ENCODE measurements around the gene SERTAD3.

SERTAD3 gene

DNA sequence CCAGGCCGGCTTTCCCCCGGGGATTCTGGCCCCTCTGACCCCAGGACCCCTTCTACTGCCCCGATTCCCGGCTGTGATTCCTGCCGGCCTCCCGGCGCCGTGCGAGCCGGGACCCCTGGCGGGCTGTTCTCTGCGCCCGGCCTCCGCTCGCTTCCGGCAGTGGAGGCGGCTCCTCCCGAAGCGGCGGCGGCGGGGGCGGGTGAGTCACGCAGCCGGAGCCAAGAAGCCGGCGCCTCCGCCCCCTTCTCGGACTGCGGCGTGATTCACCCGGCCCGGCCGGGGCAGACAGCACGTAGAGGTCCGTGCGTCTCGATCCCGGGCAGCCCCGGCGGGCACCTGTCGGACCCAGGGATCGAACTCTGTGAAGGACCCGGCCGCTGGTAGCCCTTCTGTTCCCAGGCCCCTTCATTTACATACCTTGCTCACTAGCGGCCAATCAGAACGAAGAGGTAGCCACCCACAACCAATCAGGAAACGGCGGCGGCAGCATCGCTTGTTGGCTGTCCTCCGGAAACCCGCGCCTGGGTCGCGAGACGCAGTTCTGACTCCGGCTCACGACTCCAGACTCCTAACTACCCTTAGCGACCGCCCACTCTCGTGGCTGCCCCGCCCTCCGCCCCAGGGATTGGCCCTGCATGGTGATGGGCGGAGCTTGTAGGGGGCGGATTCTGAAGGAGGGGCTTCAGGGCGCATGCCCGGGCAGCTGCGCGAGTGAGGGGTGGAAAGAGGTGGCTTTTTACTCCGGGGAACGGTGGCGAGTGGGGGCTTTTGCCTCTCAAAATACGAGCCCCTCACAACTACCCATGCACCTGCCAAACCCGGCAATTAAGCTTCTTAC, 18.5 kb downstream of the SERTAD3 start, which contains the start of gene SERTAD1:
TSS of gene SERTAD1 (minus strand) at position 543 of the 838 bp plus-strand sequence. CDS start 2,446 bp downstream, outside the sequence.
- TF ChIP-seq POLR2A (IDR thresholded peaks at IDR 0.05; ENCODE audit: low read length) (peak; percentile 97), GATA1 (IDR thresholded peaks at IDR 0.05; ENCODE audit: low read depth, low read length) (no peak)

DNA sequence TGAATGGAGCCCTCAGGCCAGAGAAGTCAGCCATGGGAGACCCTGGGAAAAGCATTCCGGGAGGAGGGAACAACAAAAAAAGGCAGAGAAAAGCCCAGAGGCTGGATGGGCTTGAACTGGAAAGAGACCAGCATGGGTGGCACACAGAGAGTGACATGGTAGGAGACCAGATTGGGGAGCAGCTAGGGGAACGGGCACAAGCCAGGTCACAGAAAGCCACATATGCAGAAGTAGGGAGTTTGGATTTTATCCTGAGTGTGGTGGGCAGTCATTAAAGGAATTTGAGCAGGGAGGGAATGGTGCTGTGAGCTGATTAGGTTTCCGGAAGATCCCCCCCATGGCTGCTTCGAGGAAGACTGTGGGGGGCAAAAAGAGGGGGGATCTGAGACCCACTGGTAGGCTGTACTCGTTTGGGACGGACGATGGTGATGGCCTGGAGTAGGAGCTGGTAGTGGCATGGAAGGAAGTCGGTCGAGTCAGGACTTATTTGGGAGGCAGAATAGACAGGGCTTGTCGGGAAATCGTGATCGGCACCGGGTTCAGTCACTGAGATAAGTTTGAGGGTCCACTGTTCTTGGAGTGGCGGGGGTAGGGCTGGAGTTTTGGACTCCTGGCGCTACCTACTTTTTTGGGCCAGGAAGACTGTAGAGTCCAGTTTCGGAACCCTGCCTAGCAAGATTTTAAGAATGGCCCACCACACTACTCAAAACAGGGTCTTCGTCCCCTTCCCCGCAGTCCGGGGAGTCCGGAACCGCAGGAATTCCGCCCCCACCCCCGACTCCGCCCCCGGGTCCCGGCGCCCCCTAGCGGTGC, 19.3 kb downstream of the SERTAD3 start:
- TF ChIP-seq POLR2A (IDR thresholded peaks at IDR 0.05; ENCODE audit: low read length), result no peak
- no peak for TF ChIP-seq GATA1 (IDR thresholded peaks at IDR 0.05; ENCODE audit: low read depth, low read length)
- peak; percentile 58 to 70 for DNase-seq

More for the DNA sequence above, 18.5 kb downstream of the SERTAD3 start, which contains the start of gene SERTAD1:
- peak; percentile 99 to 100 for DNase-seq

DNA sequence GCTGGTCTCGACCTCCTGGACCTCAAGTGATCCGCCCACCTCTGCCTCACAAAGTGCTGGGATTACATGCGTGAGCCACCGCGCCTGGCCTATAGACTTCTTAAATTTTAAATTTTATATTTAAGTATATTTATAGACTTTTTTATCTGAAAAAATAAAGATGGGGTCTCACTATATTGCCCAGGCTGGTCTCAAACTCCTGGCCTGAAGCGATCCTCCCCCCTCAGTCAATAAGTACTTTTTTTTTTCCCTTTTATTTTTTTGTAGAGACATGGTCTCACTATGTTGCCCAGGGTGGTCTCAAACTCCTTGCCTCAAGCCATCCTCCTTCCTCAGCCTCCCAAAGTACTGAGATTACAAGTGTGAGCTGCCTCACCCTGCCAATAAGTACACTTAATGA, 20.2 kb downstream of the SERTAD3 start:
- DNase-seq, result no peak
- TF ChIP-seq POLR2A (IDR thresholded peaks at IDR 0.05; ENCODE audit: low read length) (no peak), GATA1 (IDR thresholded peaks at IDR 0.05; ENCODE audit: low read depth, low read length) (no peak)

DNA sequence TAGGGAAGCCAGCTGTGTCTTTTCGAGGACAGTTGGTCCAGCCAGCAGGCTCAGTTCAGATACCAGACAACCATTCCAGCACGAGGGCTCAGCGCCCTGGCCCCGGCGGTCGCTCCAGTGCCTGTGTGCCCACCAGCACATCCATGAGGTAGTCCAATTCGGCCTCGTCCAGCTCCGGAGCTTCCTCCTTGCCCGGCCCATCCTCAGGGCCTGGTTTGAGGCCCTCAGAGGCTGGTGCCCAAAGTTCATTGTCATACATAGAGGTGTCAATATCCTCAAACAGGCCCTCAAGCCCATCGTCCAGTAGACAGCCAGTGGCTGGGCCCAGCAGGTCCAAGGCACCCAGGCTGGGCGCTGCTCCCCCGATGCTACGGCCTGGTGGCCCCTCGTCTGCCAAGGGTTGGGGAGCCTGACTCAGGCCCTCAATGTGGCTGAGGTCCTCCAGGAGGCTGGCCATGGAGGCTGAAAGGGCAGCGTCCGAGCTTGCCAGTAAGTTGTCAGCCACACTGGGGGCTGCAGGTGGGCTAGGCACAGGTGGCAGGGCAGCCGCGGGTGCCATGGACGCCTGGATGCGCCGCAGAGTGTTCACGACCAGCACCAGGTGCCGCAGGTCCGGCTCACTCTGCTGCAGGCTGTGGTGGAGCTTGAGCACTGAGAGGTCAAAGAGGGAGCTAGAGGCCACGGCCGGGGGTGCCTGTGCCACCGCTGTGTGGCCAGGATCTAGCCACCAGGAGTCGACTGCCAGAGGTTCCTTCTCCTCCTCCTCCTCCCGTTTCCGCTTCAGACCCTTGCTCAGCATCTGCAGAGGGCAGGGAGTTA, 21.2 kb downstream of the SERTAD3 start:
- no peak for DNase-seq

DNA sequence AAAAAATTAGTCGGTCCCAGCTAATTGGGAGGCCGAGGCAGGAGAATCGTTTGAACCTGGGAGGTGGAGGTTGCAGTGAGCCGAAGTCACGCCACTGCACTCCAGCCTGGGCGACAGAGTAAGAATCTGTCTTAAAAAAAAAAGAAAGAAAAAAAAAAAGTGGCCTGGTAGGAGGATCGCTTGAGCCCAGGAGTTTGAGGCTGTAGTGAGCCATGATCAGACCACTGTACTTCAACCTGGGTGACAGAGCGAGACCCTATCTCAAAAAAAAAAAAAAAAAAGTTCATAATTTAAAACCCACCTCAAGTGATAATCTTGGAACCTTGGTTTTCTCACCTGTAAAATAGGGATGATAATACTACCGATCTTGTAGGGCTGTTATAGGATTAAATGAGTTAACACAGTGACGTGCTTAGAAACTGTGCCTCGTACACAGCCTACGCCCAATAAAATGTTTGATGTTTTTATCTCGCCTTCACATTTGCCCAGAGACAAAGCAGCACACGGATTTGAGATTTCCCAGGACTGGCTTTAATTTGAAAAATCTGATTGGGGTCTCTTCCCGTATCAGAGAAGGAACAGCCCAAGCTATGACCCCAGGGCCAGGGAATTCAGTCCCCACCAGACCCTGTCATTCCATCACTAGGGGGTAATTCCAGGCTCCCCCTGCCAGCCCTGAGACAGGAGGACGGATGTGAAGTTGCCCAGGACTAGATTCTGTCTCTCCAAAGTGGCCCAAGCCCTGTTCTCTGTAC, 22.0 kb downstream of the SERTAD3 start:
- no peak for DNase-seq
- TF ChIP-seq GATA1 (IDR thresholded peaks at IDR 0.05; ENCODE audit: low read depth, low read length), result no peak

More for the DNA sequence above, 21.2 kb downstream of the SERTAD3 start:
- TF ChIP-seq GATA1 (IDR thresholded peaks at IDR 0.05; ENCODE audit: low read depth, low read length) (no peak), POLR2A (IDR thresholded peaks at IDR 0.05; ENCODE audit: low read length) (no peak)

DNA sequence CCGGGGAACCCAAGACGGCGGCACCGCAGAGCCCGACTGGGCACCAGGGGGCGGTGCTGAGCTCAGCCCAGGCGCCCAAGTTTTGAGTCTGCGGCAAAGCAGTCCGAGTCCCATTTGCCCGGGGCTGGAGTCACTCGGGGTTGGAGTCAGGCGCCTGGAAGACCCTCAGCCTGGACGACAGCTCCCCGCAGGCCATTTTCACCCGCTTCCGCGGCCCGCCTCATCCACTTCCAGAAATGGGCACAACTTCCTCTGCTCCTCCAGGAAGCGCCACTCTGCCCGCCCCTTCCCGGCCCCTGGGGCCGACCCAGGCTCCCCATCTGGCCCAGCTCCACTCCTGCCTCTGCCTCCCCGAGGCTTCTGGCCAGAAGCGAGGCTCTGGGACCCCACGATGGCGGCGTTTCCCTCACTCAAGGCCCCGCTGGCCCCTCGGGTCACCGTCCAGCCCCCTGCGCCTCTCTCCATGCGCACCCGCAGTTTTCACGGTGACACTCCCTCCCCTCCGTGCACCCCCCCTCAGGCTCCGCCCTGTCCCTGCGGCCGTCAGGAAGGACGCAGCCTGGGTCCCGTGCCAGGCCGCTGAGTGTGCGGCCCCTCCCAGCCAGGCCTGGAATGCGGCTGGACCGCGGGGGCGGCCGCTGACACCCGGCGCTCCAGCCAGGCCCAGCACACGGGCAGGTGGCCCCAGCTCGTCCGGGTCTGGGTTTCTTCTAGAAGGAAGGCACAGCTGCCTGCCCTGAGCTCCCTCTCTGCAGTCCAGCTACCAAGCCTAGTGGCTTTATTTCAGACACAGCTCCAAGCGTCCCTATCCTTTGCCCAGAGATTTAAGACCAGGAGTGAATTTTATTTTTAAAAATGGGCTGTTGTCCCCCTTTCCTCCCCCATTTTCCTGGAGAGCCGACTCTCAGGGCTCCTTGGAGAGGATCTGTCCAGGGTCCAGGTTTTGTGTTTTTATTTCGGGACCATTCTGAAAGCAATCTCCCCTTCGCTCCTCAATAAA, 23.1 kb downstream of the SERTAD3 start:
- no peak for TF ChIP-seq GATA1 (IDR thresholded peaks at IDR 0.05; ENCODE audit: low read depth, low read length)
- TF ChIP-seq POLR2A (IDR thresholded peaks at IDR 0.05; ENCODE audit: low read length), result peak; percentile 71
- peak; percentile 86 to 91 for DNase-seq

DNA sequence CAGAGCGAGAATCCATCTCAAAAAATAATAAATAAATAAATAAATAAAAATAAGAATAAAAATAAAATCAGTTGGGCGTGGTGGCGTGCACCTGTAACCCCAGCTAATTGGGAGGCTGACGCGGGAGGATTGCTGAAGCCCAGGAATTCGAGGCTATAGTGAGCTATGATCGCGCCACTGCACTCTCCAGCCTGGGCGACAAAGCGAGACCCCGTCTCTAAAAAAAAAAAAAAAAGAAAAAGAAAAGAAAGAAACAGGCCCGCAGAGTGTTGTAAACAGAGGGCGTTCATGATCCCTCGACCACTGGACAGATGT, 23.7 kb downstream of the SERTAD3 start:
- no peak for DNase-seq
- TF ChIP-seq GATA1 (IDR thresholded peaks at IDR 0.05; ENCODE audit: low read depth, low read length) (no peak), POLR2A (IDR thresholded peaks at IDR 0.05; ENCODE audit: low read length) (no peak)

DNA sequence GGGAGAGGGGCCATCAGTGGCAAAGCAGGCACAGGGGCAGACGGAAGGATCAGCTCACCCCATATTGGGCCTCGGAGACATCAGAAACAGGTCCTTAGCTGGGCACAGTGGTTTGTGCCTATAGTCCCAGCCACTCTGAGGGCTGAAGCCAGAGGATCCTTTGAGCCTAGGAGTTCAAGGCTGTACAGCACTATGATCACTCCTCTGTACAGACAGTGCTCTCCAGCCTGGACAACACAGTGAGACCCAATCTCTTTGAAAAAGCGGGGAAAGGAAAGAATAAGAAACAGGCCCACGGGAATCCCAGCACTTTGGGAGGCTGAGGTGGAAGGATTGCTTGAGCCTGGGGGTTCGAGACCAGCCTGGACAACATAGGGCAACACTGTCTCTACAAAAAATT, 24.4 kb downstream of the SERTAD3 start:
- no peak for DNase-seq
- TF ChIP-seq POLR2A (IDR thresholded peaks at IDR 0.05; ENCODE audit: low read length) (no peak), GATA1 (IDR thresholded peaks at IDR 0.05; ENCODE audit: low read depth, low read length) (no peak)

DNA sequence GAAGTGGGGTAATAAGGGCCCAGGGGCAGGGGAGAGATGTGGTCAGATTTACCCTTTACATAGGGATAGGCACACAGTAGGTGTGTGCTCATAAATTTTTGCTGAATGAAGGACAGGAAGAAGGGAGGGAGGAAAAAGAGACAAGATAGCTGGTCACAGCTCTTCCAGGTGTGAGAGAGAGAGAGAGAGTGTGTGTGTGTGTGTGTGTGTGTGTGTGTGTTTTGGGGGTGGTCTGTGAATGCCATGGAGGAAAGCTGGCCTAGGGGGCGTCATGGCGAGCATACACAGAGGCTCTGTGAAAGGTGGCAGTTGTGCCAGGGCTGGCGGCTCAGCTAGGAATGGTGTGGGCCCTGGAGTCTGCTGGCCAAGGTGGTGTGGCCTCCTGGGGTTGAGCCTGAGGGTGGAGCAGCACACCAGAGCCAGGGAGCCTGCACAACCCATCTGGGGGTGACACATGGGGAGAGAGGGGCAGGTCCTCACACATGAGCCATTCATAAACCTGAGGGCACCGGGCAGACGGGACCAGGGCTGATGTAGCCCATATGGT, 25.0 kb downstream of the SERTAD3 start:
- no peak for TF ChIP-seq GATA1 (IDR thresholded peaks at IDR 0.05; ENCODE audit: low read depth, low read length)
- TF ChIP-seq POLR2A (IDR thresholded peaks at IDR 0.05; ENCODE audit: low read length), result no peak
- no peak for DNase-seq

DNA sequence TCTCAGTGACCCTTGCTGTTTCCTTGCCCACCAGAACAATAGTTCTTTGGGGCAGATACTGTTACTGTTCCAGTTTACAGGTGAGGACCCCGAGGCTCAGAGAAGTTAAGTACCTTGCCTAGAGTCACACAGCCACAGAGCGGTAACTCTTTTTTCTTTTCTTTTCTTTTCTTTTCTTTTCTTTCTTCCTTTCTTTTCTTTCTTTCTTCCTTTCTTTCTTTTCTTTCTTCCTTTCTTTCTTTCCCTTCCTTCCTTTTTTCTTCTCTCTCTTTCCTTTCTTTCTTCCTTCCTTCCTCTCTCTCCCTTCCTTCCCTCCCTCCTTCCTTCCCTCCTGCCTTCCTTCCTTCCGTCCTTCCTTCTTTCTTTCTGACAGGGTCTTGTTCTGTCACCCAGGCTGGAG, 26.1 kb downstream of the SERTAD3 start:
- DNase-seq, result no peak
- TF ChIP-seq GATA1 (IDR thresholded peaks at IDR 0.05; ENCODE audit: low read depth, low read length), result no peak
- TF ChIP-seq POLR2A (IDR thresholded peaks at IDR 0.05; ENCODE audit: low read length), result no peak

DNA sequence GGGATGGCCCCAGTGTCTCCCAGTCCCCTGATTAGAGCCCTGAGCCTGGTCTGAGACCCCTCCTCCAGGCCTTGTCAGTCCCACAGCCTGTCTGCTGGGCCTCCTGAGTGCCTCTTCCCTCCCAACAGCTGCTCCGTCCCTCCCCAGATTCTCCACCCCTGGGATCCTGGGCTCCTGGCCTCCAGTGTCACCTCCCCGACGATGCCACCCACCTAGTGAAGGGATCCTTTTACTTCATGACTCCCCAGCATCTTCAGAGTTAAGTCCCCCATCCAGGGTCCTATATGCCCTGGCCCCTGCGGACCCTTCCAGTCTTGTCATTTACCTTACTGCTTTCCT, 26.5 kb downstream of the SERTAD3 start:
- TF ChIP-seq POLR2A (IDR thresholded peaks at IDR 0.05; ENCODE audit: low read length), result no peak
- TF ChIP-seq GATA1 (IDR thresholded peaks at IDR 0.05; ENCODE audit: low read depth, low read length), result no peak
- DNase-seq, result no peak
